ENCODE results near the gene ZNF343. TPM values are rescaled to one million over a fixed set of nuclear protein-coding genes. Genes with fewer than 3 reads are reported as not detected.

ZNF343 gene
- total and polyA plus RNA-seq, 2 donors (not counting 1 experiment from before 2014, with no cell fraction given) = 11.6 to 23.4 TPM

DNA sequence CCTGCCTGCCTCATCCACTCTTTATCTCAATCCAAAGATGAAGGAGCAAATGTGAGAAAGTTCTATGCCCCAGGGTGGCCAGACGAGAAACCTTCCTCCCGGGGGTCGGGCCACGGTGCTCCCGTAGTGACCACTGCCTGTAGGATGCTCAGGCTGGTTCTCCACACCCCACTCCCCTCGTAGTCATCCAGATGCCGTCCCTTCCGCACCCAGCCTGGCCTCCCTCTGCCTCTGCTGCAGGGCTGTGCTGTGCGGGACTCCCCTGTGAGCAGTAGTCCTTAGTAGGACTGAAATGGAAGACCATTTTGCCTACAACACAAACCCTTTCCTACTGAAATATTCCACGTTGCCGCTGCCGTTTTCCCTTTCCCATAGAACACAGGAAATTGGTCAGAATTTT is 29.6 kb upstream of the ZNF343 start:
- CTCF ChIA-PET = no interaction called here
- Mint-ChIP-seq H3K27ac (no peak overlapping the region), H3K9me3 (ENCODE audit: insufficient read depth) (no peaks in the 10 kb centered on the region)

GRCh38 chr20:2537101-2537500 is 28.4 kb upstream of the ZNF343 start:
- POLR2A ChIA-PET = no interaction called here
- H3K9me3 Mint-ChIP-seq (ENCODE audit: insufficient read depth) = no peaks in the 10 kb centered on the region
- H3K36me3 ChIP-seq (replicated peaks in 1 of 2; ENCODE audit: control extremely low read depth in 1 of 2, control insufficient read depth in 1 of 2, extremely low read depth in 1 of 2, insufficient read depth in 2 of 2, low read length in 1 of 2) = no peaks in the 10 kb centered on the region
- no peaks in the 10 kb centered on the region for H3K4me1 Mint-ChIP-seq
- no peaks in the 10 kb centered on the region for H3K79me2 ChIP-seq (ENCODE audit: control insufficient read depth, insufficient read depth, low read length)
- no peaks in the 10 kb centered on the region for H3K4me1 ChIP-seq (ENCODE audit: control insufficient read depth in 2 of 2, insufficient read depth in 2 of 2, low read length in 2 of 2)
- no peak for TF ChIP-seq EZH2 (IDR thresholded peaks at IDR 0.05; ENCODE audit: borderline replicate concordance, insufficient read depth, low read depth, low read length, poor library complexity, severe bottlenecking)
- no peak for TF ChIP-seq CTCF (IDR thresholded peaks at IDR 0.05)
- H3K27me3 ChIP-seq (replicated peaks in 1 of 4; ENCODE audit: control extremely low read depth in 1 of 4, control insufficient read depth in 3 of 4, insufficient read depth in 4 of 4, low read length in 3 of 4) = peaks cover 0 to 19% (median 2%) of the 10 kb centered on the region in 4 experiments
- H3K4me3 ChIP-seq (ENCODE audit: control extremely low read depth in 1 of 5, extremely low read depth in 1 of 5, insufficient read depth in 1 of 5, low read depth in 2 of 5, low read length in 4 of 5) = no peak overlapping the region
- H4K20me1 ChIP-seq (ENCODE audit: control insufficient read depth, insufficient read depth, low read length, poor library complexity, severe bottlenecking) = no peaks in the 10 kb centered on the region
- CTCF ChIA-PET = no interaction called here
- H3K4me2 ChIP-seq (replicated peaks; ENCODE audit: low read depth, low read length, poor library complexity, severe bottlenecking) = no peak overlapping the region
- 80% methylated on average over 1 of the region's 5 CpGs for WGBS (ENCODE audit: insufficient coverage)
- no peak overlapping the region for H2AFZ ChIP-seq (ENCODE audit: insufficient read depth, low read depth, low read length, poor library complexity, severe bottlenecking)
- intact Hi-C loops (cut with micrococcal nuclease) = no loop called here
- H3K27ac ChIP-seq (ENCODE audit: low read length in 2 of 2) = no peak overlapping the region
- no peak overlapping the region for H3K4me3 Mint-ChIP-seq
- no peaks in the 10 kb centered on the region for H3K9me3 ChIP-seq (ENCODE audit: control extremely low read depth in 1 of 3, control insufficient read depth in 2 of 3, insufficient read depth in 1 of 3, low read length in 2 of 3)
- H3K27ac Mint-ChIP-seq = no peak overlapping the region
- H3K27me3 Mint-ChIP-seq = peaks cover 50% of the 10 kb centered on the region
- DNase-seq (no peak), ATAC-seq (ENCODE audit: low read depth) (no peak)
- no peak overlapping the region for H3K9ac ChIP-seq (ENCODE audit: low read length)

More for the DNA sequence above, 29.6 kb upstream of the ZNF343 start:
- 78% methylated on average over 6 of the region's 12 CpGs for WGBS (ENCODE audit: insufficient coverage)
- Histone ChIP-seq H3K27me3 (replicated peaks in 1 of 4; ENCODE audit: control extremely low read depth in 1 of 4, control insufficient read depth in 3 of 4, insufficient read depth in 4 of 4, low read length in 3 of 4) (peaks cover 0 to 19% (median 2%) of the 10 kb centered on the region in 4 experiments), H3K9ac (ENCODE audit: low read length) (no peak overlapping the region), H3K4me2 (replicated peaks; ENCODE audit: low read depth, low read length, poor library complexity, severe bottlenecking) (no peak overlapping the region), H3K4me3 (ENCODE audit: control extremely low read depth in 1 of 5, extremely low read depth in 1 of 5, insufficient read depth in 1 of 5, low read depth in 2 of 5, low read length in 4 of 5) (no peak overlapping the region), H2AFZ (ENCODE audit: insufficient read depth, low read depth, low read length, poor library complexity, severe bottlenecking) (no peak overlapping the region), H3K9me3 (ENCODE audit: control extremely low read depth in 1 of 3, control insufficient read depth in 2 of 3, insufficient read depth in 1 of 3, low read length in 2 of 3) (no peaks in the 10 kb centered on the region), H3K27ac (ENCODE audit: low read length in 2 of 2) (no peak overlapping the region), H3K36me3 (replicated peaks in 1 of 2; ENCODE audit: control extremely low read depth in 1 of 2, control insufficient read depth in 1 of 2, extremely low read depth in 1 of 2, insufficient read depth in 2 of 2, low read length in 1 of 2) (no peaks in the 10 kb centered on the region), H3K4me1 (ENCODE audit: control insufficient read depth in 2 of 2, insufficient read depth in 2 of 2, low read length in 2 of 2) (no peaks in the 10 kb centered on the region), H3K79me2 (ENCODE audit: control insufficient read depth, insufficient read depth, low read length) (no peaks in the 10 kb centered on the region), H4K20me1 (ENCODE audit: control insufficient read depth, insufficient read depth, low read length, poor library complexity, severe bottlenecking) (no peaks in the 10 kb centered on the region)
- no peak for DNase-seq
- Mint-ChIP-seq H3K4me1 (no peaks in the 10 kb centered on the region), H3K27me3 (peaks cover 54% of the 10 kb centered on the region), H3K4me3 (no peak overlapping the region)
- TF ChIP-seq CTCF (IDR thresholded peaks at IDR 0.05) (no peak), EZH2 (IDR thresholded peaks at IDR 0.05; ENCODE audit: borderline replicate concordance, insufficient read depth, low read depth, low read length, poor library complexity, severe bottlenecking) (no peak)
- intact Hi-C loops (cut with micrococcal nuclease) = no loop called here
- no peak for ATAC-seq (ENCODE audit: low read depth)
- POLR2A ChIA-PET = no interaction called here
